Astrocyte of the cerebellum (primary cell): ENCODE results near the gene LETMD1.
"Not testable (repeated sequence)": the region's sequence is repeated elsewhere in the genome, so short reads cannot be mapped to it uniquely, and the experiment has no call there.

Experiments
- DNase-seq: peaks from one replicate; pipeline ENCODE4 v3.0.0-alpha.2; 2011; ENCODE audit warnings: low read depth
- H3K4me3 ChIP-seq: 2 replicates; pipeline ENCODE4 v1.5.1; 2011; ENCODE audit warnings: mild to moderate bottlenecking, low read depth, low read length, moderate library complexity
- in situ Hi-C: cut with HindIII; loops from 2 replicates; pipeline ENCODE4 v1.10.0; 2017; ENCODE audit warnings: low sequenced_read_pairs
- TF ChIP-seq, protein P1 (sequence below): IDR thresholded peaks from 2 replicates; pipeline ENCODE4 v1.5.1; 2012; ENCODE audit warnings: low read length, low read depth, moderate library complexity, mild to moderate bottlenecking; ENCODE audit errors: missing control alignments

The LETMD1 gene

DNA sequence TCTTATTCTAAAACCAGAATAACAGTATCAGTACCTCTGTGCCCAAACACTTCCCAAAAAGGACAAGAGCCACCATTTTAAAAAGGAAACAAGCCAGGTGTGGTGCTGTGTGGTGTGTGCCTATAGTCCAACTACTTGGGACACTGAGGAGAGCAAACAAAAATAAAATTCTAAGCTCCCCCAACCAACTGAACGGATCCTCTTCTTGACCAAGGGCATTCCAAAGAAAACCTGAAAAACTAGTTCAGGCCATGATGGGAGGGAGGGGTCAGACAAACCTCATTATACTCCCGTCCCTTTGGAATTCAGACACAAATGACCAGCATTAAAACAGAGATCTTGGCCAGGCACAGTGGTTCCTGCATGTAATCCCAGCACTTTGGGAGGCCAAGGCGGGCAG lies 42.5 kb upstream of the LETMD1 start:
- TF ChIP-seq, protein P1, sequence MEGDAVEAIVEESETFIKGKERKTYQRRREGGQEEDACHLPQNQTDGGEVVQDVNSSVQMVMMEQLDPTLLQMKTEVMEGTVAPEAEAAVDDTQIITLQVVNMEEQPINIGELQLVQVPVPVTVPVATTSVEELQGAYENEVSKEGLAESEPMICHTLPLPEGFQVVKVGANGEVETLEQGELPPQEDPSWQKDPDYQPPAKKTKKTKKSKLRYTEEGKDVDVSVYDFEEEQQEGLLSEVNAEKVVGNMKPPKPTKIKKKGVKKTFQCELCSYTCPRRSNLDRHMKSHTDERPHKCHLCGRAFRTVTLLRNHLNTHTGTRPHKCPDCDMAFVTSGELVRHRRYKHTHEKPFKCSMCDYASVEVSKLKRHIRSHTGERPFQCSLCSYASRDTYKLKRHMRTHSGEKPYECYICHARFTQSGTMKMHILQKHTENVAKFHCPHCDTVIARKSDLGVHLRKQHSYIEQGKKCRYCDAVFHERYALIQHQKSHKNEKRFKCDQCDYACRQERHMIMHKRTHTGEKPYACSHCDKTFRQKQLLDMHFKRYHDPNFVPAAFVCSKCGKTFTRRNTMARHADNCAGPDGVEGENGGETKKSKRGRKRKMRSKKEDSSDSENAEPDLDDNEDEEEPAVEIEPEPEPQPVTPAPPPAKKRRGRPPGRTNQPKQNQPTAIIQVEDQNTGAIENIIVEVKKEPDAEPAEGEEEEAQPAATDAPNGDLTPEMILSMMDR = no peak
- in situ Hi-C loops = no loop called here
- no peak overlapping the region for H3K4me3 ChIP-seq
- DNase-seq = no peak

DNA sequence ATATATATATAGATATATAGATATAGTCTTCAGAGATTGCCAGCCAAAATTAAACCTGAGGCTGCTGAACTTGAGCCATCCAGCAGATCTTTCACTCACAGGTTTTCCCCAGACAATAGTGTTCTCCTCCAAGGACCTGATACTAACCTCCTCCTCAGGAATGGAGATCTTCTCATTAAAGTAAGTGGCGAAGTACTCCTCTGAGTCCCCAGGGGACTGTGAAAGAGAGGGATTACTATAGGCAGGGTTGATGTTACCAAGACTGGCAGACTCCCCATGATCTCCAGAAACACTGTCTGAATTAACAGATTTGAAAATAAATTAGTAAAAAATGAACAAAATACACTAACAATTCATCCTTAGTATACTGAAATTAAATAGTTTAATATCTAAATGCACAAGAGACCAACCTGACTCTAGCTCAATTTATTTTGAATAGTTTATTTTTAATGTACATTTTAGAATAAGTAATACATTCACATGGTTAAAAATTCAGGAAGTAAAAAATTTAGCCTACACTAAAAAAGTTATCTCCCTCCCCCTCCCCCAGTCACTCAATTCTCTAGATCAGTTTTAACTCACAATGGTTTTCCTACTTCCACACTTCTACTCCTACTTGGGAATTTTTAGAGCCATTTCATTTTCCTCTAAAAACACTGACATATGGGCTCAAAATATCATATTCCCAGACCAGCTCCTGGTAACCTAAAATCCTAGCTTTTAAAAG lies 39.6 kb upstream of the LETMD1 start:
- no peak for DNase-seq
- in situ Hi-C loops = no loop called here
- no peak overlapping the region for H3K4me3 ChIP-seq
- TF ChIP-seq, protein P1 = no peak

DNA sequence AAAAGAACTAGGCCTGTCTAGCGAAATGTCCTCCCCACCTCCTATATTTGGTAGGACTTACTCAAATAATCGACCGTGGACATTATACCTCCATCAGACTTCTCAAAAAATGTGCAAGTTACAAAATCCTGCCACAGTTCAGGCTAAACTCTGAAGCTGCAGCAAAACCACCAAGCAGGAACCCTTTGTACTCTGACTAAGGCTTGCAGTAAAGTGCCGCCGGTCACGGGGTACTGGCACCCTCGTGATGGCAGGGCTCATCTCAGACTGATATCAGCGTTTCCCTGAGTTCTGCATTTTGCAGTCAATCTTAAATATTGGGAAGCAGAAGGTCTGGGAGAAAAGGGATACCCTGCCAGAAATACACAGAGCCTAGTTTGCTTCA lies 39.1 kb upstream of the LETMD1 start:
- no peak overlapping the region for H3K4me3 ChIP-seq
- TF ChIP-seq, protein P1 = no peak
- DNase-seq = no peak
- in situ Hi-C loops = no loop called here

DNA sequence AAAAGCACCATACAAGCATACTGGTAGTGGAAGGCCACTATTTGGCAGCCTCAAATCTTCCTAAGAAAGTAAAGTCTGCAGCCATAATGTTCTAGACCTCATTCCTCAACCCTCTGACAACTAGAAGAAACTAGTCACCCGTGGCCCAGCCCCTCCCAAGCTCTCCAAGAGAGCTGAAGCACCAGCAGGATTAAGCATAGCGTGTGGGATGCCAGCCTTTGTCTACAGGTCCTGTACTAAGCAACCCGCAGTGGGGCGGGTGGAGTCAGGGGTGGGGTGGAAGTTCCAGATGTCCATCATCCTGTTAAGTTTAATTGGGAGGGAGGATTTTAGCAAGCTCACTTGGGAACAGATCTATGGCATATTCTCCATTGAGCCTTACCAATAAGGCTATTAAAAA lies 36.2 kb upstream of the LETMD1 start:
- no peak for DNase-seq
- TF ChIP-seq, protein P1 = no peak
- in situ Hi-C loops = no loop called here
- no peak overlapping the region for H3K4me3 ChIP-seq

DNA sequence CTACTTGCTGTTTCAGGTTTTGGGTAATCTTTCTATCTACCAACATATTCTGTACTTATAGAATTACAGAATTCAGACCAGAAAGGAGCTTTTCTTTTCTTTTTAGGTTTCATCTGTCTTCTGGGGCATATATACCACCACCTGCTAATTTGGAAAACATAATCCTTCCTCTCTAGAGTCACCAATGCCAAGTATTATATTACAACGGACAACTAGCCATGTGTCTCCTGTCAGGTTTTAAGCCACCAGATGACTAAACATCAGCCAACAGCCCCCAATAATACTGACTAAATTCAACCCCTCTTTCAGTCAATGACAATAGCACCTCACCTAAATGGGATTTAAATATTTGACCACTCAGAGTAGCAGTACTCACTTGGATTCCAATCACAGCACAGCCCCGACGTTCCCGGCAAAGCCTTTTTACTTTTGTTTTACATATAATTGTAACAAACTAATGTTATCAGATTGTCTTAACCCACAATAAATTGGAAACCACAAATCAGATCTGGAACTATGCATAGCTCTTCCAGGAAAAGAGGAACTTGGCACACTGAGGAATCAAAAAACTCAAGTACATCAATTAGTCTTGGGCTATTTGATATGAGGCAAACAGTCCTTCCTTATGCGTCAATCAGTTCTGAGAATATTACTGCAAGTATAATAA lies 35.4 kb upstream of the LETMD1 start:
- TF ChIP-seq, protein P1 = no peak
- DNase-seq = no peak
- no peak overlapping the region for H3K4me3 ChIP-seq
- in situ Hi-C loops = no loop called here

DNA sequence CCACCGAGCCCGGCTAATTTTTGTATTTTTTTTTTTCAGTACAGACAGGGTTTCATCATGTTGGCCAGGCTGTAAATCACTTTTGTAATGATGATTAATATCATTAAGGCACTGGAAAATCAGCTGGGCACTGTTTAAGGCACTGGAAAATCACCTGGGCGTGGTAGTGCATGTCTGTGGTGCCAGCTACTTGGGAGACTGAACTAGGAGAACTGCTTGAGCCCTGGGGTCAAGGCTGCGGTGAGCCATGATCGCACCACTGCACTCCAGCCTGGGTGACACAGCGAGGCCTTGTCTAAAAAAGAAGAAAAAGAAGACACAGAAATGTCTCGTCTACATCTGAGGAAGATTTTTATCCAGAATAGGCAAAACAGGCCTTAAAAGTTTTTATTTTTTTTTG lies 34.7 kb upstream of the LETMD1 start:
- TF ChIP-seq, protein P1 = no peak
- no peak overlapping the region for H3K4me3 ChIP-seq
- no peak for DNase-seq
- in situ Hi-C loops = no loop called here

DNA sequence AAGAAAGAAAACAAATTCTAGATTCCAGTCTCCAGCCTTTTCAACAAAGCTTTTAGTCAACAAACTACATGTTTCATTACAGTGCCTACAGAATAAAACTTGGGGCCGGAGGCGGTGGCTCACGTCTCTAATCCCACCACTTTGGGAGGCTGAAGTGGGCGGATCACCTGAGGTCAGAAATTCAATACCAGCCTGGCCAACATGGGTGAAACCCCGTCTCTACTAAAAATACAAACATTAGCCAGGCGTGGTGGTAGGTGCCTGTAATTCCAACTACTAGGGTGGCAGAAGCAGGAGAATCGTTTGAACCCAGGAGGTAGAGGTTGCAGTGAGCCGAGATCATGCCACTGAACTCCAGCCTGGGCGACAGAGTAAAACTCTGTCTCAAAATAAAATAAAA lies 33.7 kb upstream of the LETMD1 start:
- DNase-seq, H3K4me3 ChIP-seq, in situ Hi-C loops: not testable (repeated sequence)
